ENCODE results near the gene RUNX1. TPM values are rescaled to one million over a fixed set of nuclear protein-coding genes. Genes with fewer than 3 reads are reported as not detected.

RUNX1 gene
- total and polyA plus RNA-seq, 2 of the 13 experiments (the other 11 are each of a cell fraction or from before 2014, with no cell fraction given), result 5.4 to 6.4 TPM

- TF ChIP-seq SIN3B (IDR thresholded peaks at IDR 0.05; ENCODE audit: low read length), result no peak
- no peak for TF ChIP-seq MBNL3 (CRISPR knock-in tag; conservative IDR thresholded peaks at IDR 0.05)
- TF ChIP-seq WIZ (CRISPR knock-in tag; IDR thresholded peaks at IDR 0.05), result no peak
- peak; percentile 17; the same call in 1 of the 2 replicates for TF ChIP-seq STAG1 (CRISPR knock-in tag; IDR thresholded peaks at IDR 0.05)
- no peak for TF ChIP-seq ZMYM2 (CRISPR knock-in tag; IDR thresholded peaks at IDR 0.05)
- no peak for TF ChIP-seq MAZ (IDR thresholded peaks at IDR 0.05; ENCODE audit: borderline replicate concordance, low read depth, low read length)
- TF ChIP-seq MAZ (CRISPR knock-in tag; IDR thresholded peaks at IDR 0.05; ENCODE audit: low read depth), result no peak
- TF ChIP-seq HIC2 (CRISPR knock-in tag; IDR thresholded peaks at IDR 0.05; ENCODE audit: low read depth), result 0 out of 2 replicates have a peak, but pooled peaks have one; percentile 71
- TF ChIP-seq ZBED4 (CRISPR knock-in tag; IDR thresholded peaks at IDR 0.05; ENCODE audit: borderline replicate concordance), result no peak; the same call in 1 of the 2 replicates
- no peak for TF ChIP-seq FIP1L1 (IDR thresholded peaks at IDR 0.05; ENCODE audit: borderline replicate concordance, insufficient read depth, low read depth, low read length)
- TF ChIP-seq RNF2 (conservative IDR thresholded peaks at IDR 0.05; ENCODE audit: low read depth), result no peak
- TF ChIP-seq SATB2 (CRISPR knock-in tag; IDR thresholded peaks at IDR 0.05), result no peak
- TF ChIP-seq ATF3 (CRISPR knock-in tag; IDR thresholded peaks at IDR 0.05), result peak; percentile 31; the same call in 1 of the 2 replicates
- TF ChIP-seq ARNT2 (CRISPR knock-in tag; IDR thresholded peaks at IDR 0.05; ENCODE audit: low read depth), result no peak
- no peak for TF ChIP-seq ZNF670 (CRISPR knock-in tag; IDR thresholded peaks at IDR 0.05; ENCODE audit: borderline replicate concordance)
- TF ChIP-seq SP1 (IDR thresholded peaks at IDR 0.05), result no peak
- no peak for TF ChIP-seq SP1 (CRISPR knock-in tag; IDR thresholded peaks at IDR 0.05)
- peak; percentile 41; the same call in 1 of the 2 replicates for TF ChIP-seq HOXA3 (CRISPR knock-in tag; IDR thresholded peaks at IDR 0.05)
- no peak; the same call in 1 of the 2 replicates for TF ChIP-seq ZNF501 (CRISPR knock-in tag; IDR thresholded peaks at IDR 0.05)
- TF ChIP-seq ZNF773 (CRISPR knock-in tag; IDR thresholded peaks at IDR 0.05; ENCODE audit: borderline replicate concordance), result no peak
- TF ChIP-seq SMYD3 (CRISPR knock-in tag; IDR thresholded peaks at IDR 0.05), result no peak
- no peak for TF ChIP-seq NR3C1 (CRISPR knock-in tag; IDR thresholded peaks at IDR 0.05)
- no peak for TF ChIP-seq ZNF275 (CRISPR knock-in tag; IDR thresholded peaks at IDR 0.05; ENCODE audit: borderline replicate concordance)
Measured at GRCh38 chr21:34836103-34836932, 212.8 kb downstream of the RUNX1 start (continued).

Data from HepG2 (cell line).